K562 (cell line): ENCODE data around the gene TUB.

Experiments
- CC2D1A ChIP-seq: fragments of 450-650 bp; IDR thresholded peaks from 2 replicates; pipeline ENCODE4 v1.6.1; 2017; ENCODE audit warnings: mild to moderate bottlenecking
- CHD1 ChIP-seq: fragments of 200-600 bp; sonication (generic); IDR thresholded peaks from one replicate; pipeline ENCODE4 v1.6.1; 2012; ENCODE audit warnings: mild to moderate bottlenecking, moderate library complexity, low read length, inconsistent platforms
- EHMT2 ChIP-seq: fragments of 450-650 bp; IDR thresholded peaks from 2 replicates; pipeline ENCODE4 v1.6.1; 2018; ENCODE audit warnings: antibody characterized with exemption
- MYNN ChIP-seq, 2 experiments: sonication (generic); formaldehyde crosslinking in 1 of 2; IDR thresholded peaks; 2 replicates each; pipeline versions ENCODE4 v1.5.0 to v1.6.1; 2016 to 2020; ENCODE audit warnings: antibody characterized with exemption in 1 of 2, missing genetic modification reagents in 1 of 2
- POLR2A ChIP-seq: fragments of 450-650 bp; conservative IDR thresholded peaks from 2 replicates; pipeline ENCODE4 v1.6.1; 2016
- SP1 ChIP-seq: sonication (generic); formaldehyde crosslinking; IDR thresholded peaks from 2 replicates; pipeline ENCODE4 v1.8.1; 2022; ENCODE audit warnings: mild to moderate bottlenecking, missing genetic modification reagents
- TAF1 ChIP-seq: IDR thresholded peaks from 2 replicates; pipeline ENCODE4 v1.6.1; 2011; ENCODE audit warnings: mild to moderate bottlenecking, low read length, moderate library complexity; ENCODE audit not compliant: insufficient read depth, control insufficient read depth, severe bottlenecking; ENCODE audit errors: extremely low read depth
- TEAD4 ChIP-seq, 2 experiments: sonication (generic) in 1 of 2; formaldehyde crosslinking in 1 of 2; IDR thresholded peaks; 2 replicates each; pipeline versions ENCODE4 v1.6.1 to v1.8.0; 2012 to 2022; ENCODE audit warnings: borderline replicate concordance in 1 of 2, inconsistent platforms in 1 of 2, low read length in 1 of 2, mild to moderate bottlenecking in 1 of 2, missing genetic modification reagents in 1 of 2
- ZNF76 ChIP-seq: fragments of 250-450 bp; sonication (Bioruptor Pico); IDR thresholded peaks from 2 replicates; pipeline ENCODE4 v1.4.0; 2020; ENCODE audit warnings: mild to moderate bottlenecking, moderate library complexity, borderline replicate concordance
- TF ChIP-seq, protein P1 (sequence below), 3 experiments: IDR thresholded peaks in 2 of 3; conservative IDR thresholded peaks in 1 of 3; 2 replicates each; pipeline ENCODE4 v1.5.1; 2011 to 2012; ENCODE audit warnings: low read length in 3 of 3, mild to moderate bottlenecking in 3 of 3, control low read depth in 2 of 3, improper control_type of control experiment in 1 of 3, inconsistent platforms in 1 of 3, low read depth in 1 of 3, mixed read lengths in 1 of 3, moderate library complexity in 1 of 3; ENCODE audit not compliant: insufficient read depth in 2 of 3
- TF ChIP-seq, protein P2 (sequence below): fragments of 250-450 bp; sonication (Bioruptor Pico); IDR thresholded peaks from 2 replicates; pipeline ENCODE4 v1.5.1; 2021; ENCODE audit warnings: mild to moderate bottlenecking

DNA sequence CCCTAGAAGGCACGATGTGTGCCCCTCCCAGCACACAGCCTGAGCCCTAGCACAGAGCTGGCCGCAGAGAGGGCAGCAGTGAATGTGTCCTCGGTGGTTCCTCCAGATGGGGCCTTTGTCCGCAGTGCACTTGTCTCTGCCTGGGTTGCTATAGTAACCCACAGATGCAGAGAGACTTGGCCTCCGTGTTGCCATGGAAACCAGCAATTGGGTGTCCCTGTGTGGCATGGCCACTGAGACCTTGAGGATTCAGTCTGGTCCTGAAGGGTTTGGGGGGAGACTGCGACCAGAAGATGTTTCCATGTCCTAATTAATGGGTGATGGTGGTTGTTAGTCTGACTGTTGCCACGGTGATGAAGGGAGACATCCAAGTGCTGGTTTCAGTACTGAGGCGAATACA is 42.6 kb upstream of the TUB start:
- TF ChIP-seq CHD1, result no peak
- no peak for TF ChIP-seq SP1 (CRISPR knock-in tag)
- no peak for TF ChIP-seq CC2D1A
- no peak for TF ChIP-seq ZNF76 (CRISPR knock-in tag)
- TF ChIP-seq, protein P1, sequence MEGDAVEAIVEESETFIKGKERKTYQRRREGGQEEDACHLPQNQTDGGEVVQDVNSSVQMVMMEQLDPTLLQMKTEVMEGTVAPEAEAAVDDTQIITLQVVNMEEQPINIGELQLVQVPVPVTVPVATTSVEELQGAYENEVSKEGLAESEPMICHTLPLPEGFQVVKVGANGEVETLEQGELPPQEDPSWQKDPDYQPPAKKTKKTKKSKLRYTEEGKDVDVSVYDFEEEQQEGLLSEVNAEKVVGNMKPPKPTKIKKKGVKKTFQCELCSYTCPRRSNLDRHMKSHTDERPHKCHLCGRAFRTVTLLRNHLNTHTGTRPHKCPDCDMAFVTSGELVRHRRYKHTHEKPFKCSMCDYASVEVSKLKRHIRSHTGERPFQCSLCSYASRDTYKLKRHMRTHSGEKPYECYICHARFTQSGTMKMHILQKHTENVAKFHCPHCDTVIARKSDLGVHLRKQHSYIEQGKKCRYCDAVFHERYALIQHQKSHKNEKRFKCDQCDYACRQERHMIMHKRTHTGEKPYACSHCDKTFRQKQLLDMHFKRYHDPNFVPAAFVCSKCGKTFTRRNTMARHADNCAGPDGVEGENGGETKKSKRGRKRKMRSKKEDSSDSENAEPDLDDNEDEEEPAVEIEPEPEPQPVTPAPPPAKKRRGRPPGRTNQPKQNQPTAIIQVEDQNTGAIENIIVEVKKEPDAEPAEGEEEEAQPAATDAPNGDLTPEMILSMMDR (IDR thresholded peaks at IDR 0.05 in 2 of 3, conservative IDR thresholded peaks at IDR 0.05 in 1 of 3; ENCODE audit: insufficient read depth in 2 of 3, low read depth in 1 of 3, low read length in 3 of 3), result no peak
- no peak for TF ChIP-seq TAF1
- TF ChIP-seq POLR2A, result no peak
- TF ChIP-seq, protein P2, sequence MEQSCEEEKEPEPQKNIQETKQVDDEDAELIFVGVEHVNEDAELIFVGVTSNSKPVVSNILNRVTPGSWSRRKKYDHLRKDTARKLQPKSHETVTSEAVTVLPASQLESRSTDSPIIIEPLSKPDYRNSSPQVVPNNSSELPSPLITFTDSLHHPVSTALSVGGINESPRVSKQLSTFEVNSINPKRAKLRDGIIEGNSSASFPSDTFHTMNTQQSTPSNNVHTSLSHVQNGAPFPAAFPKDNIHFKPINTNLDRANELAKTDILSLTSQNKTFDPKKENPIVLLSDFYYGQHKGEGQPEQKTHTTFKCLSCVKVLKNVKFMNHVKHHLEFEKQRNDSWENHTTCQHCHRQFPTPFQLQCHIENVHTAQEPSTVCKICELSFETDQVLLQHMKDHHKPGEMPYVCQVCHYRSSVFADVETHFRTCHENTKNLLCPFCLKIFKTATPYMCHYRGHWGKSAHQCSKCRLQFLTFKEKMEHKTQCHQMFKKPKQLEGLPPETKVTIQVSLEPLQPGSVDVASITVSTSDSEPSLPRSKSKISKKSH (CRISPR knock-in tag), result no peak
- no peak for TF ChIP-seq EHMT2
- TF ChIP-seq TEAD4 (IDR thresholded peaks at IDR 0.05; ENCODE audit: low read length), result no peak
- TF ChIP-seq TEAD4 (CRISPR knock-in tag; IDR thresholded peaks at IDR 0.05; ENCODE audit: borderline replicate concordance), result no peak
- TF ChIP-seq MYNN (IDR thresholded peaks at IDR 0.05), result no peak
- no peak for TF ChIP-seq MYNN (CRISPR knock-in tag; IDR thresholded peaks at IDR 0.05)
